ENCODE results near the gene NEUROD2.

Gene NEUROD2

DNA sequence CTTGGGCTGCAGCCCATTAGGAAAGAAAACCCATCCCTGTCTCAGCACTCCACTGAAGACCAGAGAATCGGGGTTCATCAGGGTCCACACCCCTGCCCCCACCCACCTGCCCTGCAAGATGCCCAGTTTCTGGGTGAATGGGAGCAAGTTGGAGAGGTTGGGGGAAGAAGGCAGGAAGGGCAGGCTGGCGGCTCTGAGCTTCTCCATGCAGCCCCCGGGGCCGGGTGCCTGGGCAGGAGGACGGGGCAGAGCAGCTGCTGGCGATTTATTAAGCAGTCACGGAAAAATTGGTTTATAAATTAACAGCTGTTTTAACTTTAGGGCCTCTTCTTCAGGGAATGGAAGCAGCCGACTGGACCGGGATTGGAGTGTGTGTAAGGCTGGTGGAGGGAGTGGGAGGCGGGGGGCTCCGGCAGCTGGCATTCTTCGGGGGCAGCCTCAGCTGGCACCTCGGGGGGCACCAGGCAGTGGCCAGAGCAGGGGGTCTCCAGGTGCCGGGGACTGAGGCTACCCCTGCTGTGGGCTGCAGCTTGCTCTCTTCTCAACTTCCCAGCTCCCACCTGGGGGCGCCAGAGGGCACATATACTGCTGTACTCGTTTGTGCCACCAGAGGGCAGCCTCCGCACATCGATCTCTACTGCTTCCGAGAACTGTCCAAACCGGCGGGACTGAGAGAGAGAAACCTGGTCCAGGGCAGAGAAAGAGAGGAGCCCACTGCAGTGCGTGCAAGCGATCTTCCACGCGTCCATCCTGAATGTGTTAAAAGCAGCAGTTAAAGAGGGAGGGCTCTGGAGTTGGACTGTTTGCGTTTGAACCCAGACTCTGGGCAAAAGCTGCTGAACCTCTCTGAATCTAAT is 14.0 kb upstream of the NEUROD2 start:
- in situ Hi-C loops (cut with MboI; ENCODE audit: low sequenced_read_pairs), result loop anchor here (10.0 kb wide), 1 partner anchor 63 kb away; the partner anchor contains the start of gene PGAP3

DNA sequence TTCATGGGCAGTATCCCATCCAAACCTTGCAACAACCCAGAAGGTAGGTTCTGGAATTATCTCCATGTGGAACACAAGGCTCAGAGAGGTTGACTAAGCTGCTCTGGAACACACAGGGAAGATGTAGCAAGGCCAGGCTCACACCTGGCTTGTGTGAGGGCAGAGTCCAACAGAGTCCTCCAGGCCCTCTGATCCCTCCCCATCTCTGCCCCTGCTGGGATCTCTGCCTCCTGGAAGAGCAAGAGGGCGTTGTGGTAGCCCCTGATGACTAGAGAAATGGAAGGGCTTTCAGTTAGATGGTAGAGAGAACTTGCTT is 12.0 kb upstream of the NEUROD2 start:
- in situ Hi-C loops (cut with MboI; ENCODE audit: low sequenced_read_pairs), result loop anchor here (10.0 kb wide), 1 partner anchor 65 kb away; the partner anchor contains the start of gene PGAP3

- in situ Hi-C loops (cut with MboI; ENCODE audit: low sequenced_read_pairs), result no loop called here
These were observed 11.5 kb upstream of the NEUROD2 start for GRCh38 chr17:39618956-39619785.

- in situ Hi-C loops (cut with MboI; ENCODE audit: low sequenced_read_pairs), result no loop called here
These were observed 10.7 kb upstream of the NEUROD2 start for GRCh38 chr17:39618246-39618913.

GRCh38 chr17:39617446-39618245 is 9.9 kb upstream of the NEUROD2 start:
- in situ Hi-C loops (cut with MboI; ENCODE audit: low sequenced_read_pairs), result no loop called here

GRCh38 chr17:39617100-39617445 is 9.4 kb upstream of the NEUROD2 start:
- in situ Hi-C loops (cut with MboI; ENCODE audit: low sequenced_read_pairs), result no loop called here

DNA sequence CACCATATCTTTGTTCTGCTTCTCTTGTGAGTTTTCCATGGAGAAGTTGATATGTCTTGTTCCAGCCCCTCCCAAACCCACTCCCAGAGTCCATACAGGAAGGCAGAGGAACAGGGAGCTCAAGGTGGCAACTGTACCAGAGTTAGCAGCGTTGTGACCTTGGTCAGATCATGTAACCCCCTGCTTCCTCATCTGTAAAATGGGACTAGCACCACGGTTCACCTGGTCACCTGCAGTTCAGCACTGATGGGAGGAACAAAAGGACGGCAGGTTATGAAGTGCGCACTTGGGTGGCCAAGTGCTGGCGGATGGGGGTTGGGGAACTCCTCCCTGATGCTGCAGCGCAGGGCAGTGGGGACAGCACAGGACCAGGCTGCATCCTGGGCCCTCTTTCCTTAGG is 7.7 kb upstream of the NEUROD2 start:
- in situ Hi-C loops (cut with MboI; ENCODE audit: low sequenced_read_pairs), result no loop called here

DNA sequence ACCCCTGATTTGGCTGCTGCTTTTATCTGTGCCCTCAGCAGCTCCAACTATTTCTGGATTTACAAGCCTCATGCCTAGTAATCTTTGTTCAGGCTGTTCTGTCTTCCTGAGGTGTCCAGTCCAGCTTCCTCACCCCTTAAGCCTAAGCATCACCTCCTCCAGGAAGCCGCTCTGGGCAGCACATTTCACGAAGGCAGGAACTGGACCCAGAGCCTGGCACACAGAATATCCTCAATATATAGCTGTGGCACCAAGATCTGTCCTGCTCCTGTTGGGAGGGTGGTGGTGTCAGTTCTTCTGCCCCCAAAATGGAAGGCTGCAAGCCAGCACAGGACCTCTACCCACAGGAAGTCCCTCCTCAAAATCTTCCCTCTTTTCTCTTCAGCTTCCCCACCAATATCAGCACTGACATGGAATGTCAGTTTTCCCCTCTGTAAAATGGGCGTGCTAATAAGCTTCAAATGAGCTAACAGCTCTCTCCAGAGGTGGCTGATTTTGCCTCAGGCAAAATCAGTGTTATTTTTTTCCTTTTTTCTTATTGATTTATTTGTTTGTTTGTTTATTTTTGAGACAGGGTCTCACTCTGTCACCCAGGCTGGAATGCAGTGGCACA is 6.9 kb upstream of the NEUROD2 start:
- in situ Hi-C loops (cut with MboI; ENCODE audit: low sequenced_read_pairs), result no loop called here

DNA sequence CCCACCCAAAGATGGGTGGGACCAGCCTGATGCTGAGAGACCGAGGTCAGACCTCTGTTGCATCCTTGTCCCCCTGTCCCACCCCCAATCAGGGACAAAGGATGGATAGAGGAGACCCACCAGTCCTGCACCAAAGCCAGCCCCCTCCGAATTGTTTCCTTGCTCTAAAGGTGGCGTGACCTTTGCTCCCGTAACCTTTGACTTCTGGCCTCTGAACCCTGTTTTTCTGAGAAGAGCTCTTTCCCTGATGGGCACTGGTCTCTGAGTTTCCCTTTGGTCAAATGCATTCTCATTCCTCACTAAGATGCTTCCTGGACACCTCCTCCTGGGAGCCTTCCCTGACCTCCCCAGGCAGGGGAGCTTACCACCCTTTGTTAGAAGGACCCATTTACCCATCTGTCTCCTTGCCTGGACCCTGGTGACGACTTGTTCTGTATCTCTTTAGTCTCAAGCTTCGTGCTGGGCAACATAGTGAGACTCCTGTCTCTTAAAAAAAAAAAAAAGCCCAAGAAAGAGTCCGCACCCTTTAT is 5.3 kb upstream of the NEUROD2 start:
- in situ Hi-C loops (cut with MboI; ENCODE audit: low sequenced_read_pairs), result no loop called here

GRCh38 chr17:39612291-39612894 is 4.7 kb upstream of the NEUROD2 start:
- in situ Hi-C loops (cut with MboI; ENCODE audit: low sequenced_read_pairs), result no loop called here

- in situ Hi-C loops (cut with MboI; ENCODE audit: low sequenced_read_pairs), result no loop called here
These were observed 3.8 kb upstream of the NEUROD2 start for GRCh38 chr17:39611401-39612112.

- in situ Hi-C loops (cut with MboI; ENCODE audit: low sequenced_read_pairs), result no loop called here
These were observed 1.8 kb upstream of the NEUROD2 start for GRCh38 chr17:39609416-39610025.

DNA sequence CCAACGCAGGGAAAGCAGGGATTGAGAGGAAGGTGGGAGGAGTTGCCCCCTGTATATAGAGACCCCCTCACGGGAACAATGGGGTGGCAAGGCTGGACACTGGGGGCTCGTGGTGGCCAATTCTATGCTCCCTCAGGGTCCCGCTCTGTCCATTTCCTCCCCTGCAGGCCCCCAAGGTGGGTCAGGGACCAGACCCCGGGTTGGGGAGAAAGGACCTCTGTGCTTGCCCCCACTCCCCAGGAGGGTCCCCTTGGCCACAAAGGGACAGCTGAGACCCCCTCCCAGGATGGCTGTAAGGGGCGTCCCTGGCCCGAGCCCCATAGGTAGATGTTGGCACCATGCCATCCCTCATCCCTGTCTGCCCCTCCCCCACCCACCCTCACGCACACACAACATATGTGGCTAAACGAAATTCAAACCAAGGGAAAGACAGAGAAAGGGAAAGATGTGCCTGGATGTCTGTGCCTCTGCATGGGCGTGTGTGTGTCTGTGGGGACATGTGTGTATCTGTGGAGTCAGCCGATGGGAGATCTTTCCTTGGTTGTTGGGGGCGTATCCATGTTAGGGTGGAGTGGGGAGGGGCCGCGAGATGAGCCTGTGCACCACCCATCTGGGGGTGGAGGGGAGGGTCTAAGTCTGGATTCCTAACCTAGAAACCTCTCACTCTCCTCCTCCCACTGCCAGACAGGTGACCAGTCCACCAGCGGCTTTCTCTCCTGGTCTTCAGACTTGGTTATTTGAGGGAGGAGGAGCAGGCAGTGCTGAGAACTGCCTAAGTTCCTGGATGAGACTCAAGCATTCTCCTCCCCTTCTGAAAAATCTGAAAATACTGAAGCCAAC is 642 bp upstream of the NEUROD2 start:
- in situ Hi-C loops (cut with MboI; ENCODE audit: low sequenced_read_pairs), result no loop called here

GRCh38 chr17:39607057-39607850 is 466 bp downstream of the NEUROD2 start:
- in situ Hi-C loops (cut with MboI; ENCODE audit: low sequenced_read_pairs), result no loop called here

DNA sequence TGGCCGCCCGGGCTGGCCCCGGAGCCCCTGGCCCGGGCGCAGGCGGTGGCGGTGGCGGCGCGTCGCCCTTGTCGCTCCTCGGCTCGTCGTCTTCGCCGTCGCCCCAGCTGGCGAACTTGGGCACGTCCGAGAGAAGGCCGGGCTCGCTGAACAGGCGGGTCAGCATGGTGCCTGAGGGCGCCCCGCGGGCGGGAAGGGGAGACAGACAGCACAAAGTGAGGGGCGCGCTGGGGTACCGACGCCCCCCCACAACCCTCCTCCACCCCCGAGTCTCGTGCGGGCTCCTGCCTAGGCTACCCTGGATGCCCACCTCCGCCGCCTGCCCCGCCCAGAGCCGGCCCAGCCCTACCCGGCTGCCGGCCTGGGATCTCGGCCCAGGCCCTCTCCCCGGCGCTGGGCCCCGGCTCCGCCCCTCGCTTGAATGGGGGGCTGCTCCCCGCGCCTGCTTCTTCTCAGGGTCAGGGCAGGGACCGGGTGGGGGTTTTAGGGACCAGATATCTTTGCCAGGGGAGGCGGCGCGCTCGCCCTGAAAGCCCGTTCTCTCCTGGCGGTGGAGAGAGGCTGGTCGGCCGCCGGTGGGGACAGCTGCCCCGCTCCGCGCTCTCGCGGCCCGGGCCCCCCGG is 1.2 kb downstream of the NEUROD2 start:
- in situ Hi-C loops (cut with MboI; ENCODE audit: low sequenced_read_pairs), result no loop called here

All from HL-60/S4 treated with retinoic acid at 250 ng/mL for 4 days and 3 days (cell line).